PC-3 (cell line): ENCODE data around the gene TECTA.

Experiments used
- CTCF ChIP-seq: fragments of 300-600 bp; sonication (generic); conservative IDR thresholded peaks from 2 replicates; pipeline ENCODE4 v1.5.1; 2017; ENCODE audit warnings: antibody characterized with exemption, low read depth, mild to moderate bottlenecking, low read length
- EZH2 ChIP-seq: fragments of 300-600 bp; sonication (generic); IDR thresholded peaks from one replicate; pipeline ENCODE4 v1.6.1; 2017; ENCODE audit warnings: antibody characterized with exemption, mild to moderate bottlenecking, low read length; ENCODE audit not compliant: unreplicated experiment

- no peak for TF ChIP-seq EZH2
- TF ChIP-seq CTCF, result no peak
Measured at GRCh38 chr11:121223161-121223560, 122.1 kb downstream of the TECTA start.
